ENCODE data around the gene SPNS2.

- no peak for TF ChIP-seq CTCF (IDR thresholded peaks at IDR 0.05; ENCODE audit: low read depth, low read length, missing input control)
- TF ChIP-seq TAF1 (conservative IDR thresholded peaks at IDR 0.05): no peak
- no peak for TF ChIP-seq GABPA (IDR thresholded peaks at IDR 0.05 in 1 of 2, conservative IDR thresholded peaks at IDR 0.05 in 1 of 2)
- no peak for TF ChIP-seq RAD21 (IDR thresholded peaks at IDR 0.05)
- no peak for TF ChIP-seq SP1 (IDR thresholded peaks at IDR 0.05)
- TF ChIP-seq MAX (IDR thresholded peaks at IDR 0.05): no peak
- TF ChIP-seq EGR1 (IDR thresholded peaks at IDR 0.05; ENCODE audit: low read depth in 2 of 2): no peak
- TF ChIP-seq HNF4G (IDR thresholded peaks at IDR 0.05): no peak
Observed at GRCh38 chr17:4504188-4504587, 5.5 kb downstream of the SPNS2 start.

Data from liver (tissue), 3 donors.